ENCODE measurements around the gene TMPRSS6.

GRCh38 chr22:37020192-37020479 is 89.4 kb downstream of the TMPRSS6 start:
- no peak for TF ChIP-seq POLR2A (IDR thresholded peaks at IDR 0.05; ENCODE audit: low read depth, low read length)
- TF ChIP-seq POLR2AphosphoS5 (IDR thresholded peaks at IDR 0.05; ENCODE audit: low read depth, low read length): no peak
- no peak for TF ChIP-seq POU2F2 (IDR thresholded peaks at IDR 0.05; ENCODE audit: low read depth, low read length)
- TF ChIP-seq PAX5 (IDR thresholded peaks at IDR 0.05; ENCODE audit: insufficient read depth, low read length, severe bottlenecking): no peak
